Vagina (tissue), 2 donors: ENCODE data around the gene STX10.

Experiments
- POLR2A ChIP-seq, 2 donors: fragments of 450-650 bp; IDR thresholded peaks; one replicate each; pipeline ENCODE4 v1.6.1; 2017; ENCODE audit warnings: antibody characterized with exemption in 2 of 2, mild to moderate bottlenecking in 2 of 2, moderate library complexity in 2 of 2
- POLR2AphosphoS5 ChIP-seq, 2 donors: sonication (generic); formaldehyde crosslinking; IDR thresholded peaks; one replicate each; pipeline ENCODE4 v1.9.0; 2017; ENCODE audit warnings: antibody characterized with exemption in 2 of 2, mild to moderate bottlenecking in 2 of 2, low read depth in 1 of 2; ENCODE audit not compliant: insufficient read depth in 1 of 2
- TF ChIP-seq, protein P1 (sequence below), 3 experiments: fragments of 450-650 bp in 2 of 3; fragments of 200-600 bp in 1 of 3; sonication (generic) in 1 of 3; IDR thresholded peaks; one replicate each; pipeline ENCODE4 v1.5.1; 2017 to 2019; ENCODE audit warnings: antibody characterized with exemption in 3 of 3, mild to moderate bottlenecking in 2 of 3, moderate library complexity in 2 of 3

DNA sequence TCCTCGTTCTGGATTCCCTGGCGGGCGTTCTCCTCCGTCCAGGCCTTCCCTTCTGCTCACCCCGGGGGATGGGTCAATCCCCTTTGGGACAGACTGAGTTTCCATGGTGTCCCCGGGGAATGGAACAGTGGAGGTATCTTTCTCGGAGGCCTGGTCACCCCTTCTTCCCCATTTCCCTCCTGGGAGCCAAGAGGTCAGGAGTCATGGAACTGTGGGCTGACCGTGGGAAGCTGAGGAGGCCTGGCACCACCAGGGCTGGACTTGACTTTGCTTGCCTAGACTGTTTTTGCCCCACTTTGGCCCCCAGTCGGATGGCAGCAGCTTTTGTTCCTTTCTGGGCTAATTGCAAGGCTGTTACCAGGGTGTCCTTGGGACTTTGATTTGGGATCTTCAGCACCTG lies 30.1 kb downstream of the STX10 start:
- TF ChIP-seq, protein P1, sequence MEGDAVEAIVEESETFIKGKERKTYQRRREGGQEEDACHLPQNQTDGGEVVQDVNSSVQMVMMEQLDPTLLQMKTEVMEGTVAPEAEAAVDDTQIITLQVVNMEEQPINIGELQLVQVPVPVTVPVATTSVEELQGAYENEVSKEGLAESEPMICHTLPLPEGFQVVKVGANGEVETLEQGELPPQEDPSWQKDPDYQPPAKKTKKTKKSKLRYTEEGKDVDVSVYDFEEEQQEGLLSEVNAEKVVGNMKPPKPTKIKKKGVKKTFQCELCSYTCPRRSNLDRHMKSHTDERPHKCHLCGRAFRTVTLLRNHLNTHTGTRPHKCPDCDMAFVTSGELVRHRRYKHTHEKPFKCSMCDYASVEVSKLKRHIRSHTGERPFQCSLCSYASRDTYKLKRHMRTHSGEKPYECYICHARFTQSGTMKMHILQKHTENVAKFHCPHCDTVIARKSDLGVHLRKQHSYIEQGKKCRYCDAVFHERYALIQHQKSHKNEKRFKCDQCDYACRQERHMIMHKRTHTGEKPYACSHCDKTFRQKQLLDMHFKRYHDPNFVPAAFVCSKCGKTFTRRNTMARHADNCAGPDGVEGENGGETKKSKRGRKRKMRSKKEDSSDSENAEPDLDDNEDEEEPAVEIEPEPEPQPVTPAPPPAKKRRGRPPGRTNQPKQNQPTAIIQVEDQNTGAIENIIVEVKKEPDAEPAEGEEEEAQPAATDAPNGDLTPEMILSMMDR (IDR thresholded peaks at IDR 0.05), result no peak
- no peak for TF ChIP-seq POLR2A (IDR thresholded peaks at IDR 0.05)
- no peak for TF ChIP-seq POLR2AphosphoS5 (IDR thresholded peaks at IDR 0.05; ENCODE audit: insufficient read depth in 1 of 2, low read depth in 1 of 2)
